PC-9 (cell line): ENCODE measurements around the gene LBX2. TPM values are rescaled to one million over a fixed set of nuclear protein-coding genes. Genes with fewer than 3 reads are reported as not detected.

Source experiments
- BruUV-seq: library from RNA; stranded (reverse); fragments of 400-500 nt; replicated peaks from 2 replicates; lab custom pipeline; 2021; lab: Mats Ljungman, UMichigan
- CTCF ChIA-PET: fragments of 300-600 bp; sonication (Branson Sonifier 250); formaldehyde crosslinking; loops from one replicate; lab custom pipeline; 2022; ENCODE audit warnings: antibody characterized with exemption; lab: Charles Lee
- POLR2A ChIA-PET: fragments of 300-600 bp; sonication (Branson Sonifier 250); formaldehyde crosslinking; loops from one replicate; lab custom pipeline; 2022; ENCODE audit warnings: antibody characterized with exemption; ENCODE audit not compliant: unreplicated experiment; lab: Charles Lee
- DNase-seq, 2 experiments: peaks; one replicate each; pipeline versions ENCODE4 v3.0.0 to v3.0.0-alpha.2; 2015 to 2022; ENCODE audit warnings: mixed read lengths in 1 of 2
- H2AFZ ChIP-seq: fragments of 200-600 bp; sonication (generic); 2 replicates; pipeline ENCODE4 v1.8.1; 2017; ENCODE audit warnings: antibody characterized with exemption
- H3F3A ChIP-seq: fragments of 200-600 bp; sonication (generic); 2 replicates; pipeline ENCODE4 v1.8.1; 2017; ENCODE audit warnings: antibody characterized with exemption, mild to moderate bottlenecking, low read depth; ENCODE audit not compliant: insufficient read depth
- H3K27ac ChIP-seq: fragments of 200-600 bp; sonication (generic); 2 replicates; pipeline ENCODE4 v1.6.1; 2016; ENCODE audit warnings: mixed run types
- H3K27me3 ChIP-seq: fragments of 200-600 bp; sonication (generic); 2 replicates; pipeline ENCODE4 v1.6.1; 2016; ENCODE audit warnings: low read depth, mixed run types; ENCODE audit not compliant: insufficient read depth
- H3K36me3 ChIP-seq: fragments of 200-600 bp; sonication (generic); 2 replicates; pipeline ENCODE4 v1.6.1; 2016; ENCODE audit warnings: low read depth, mixed run types
- H3K4me1 ChIP-seq: fragments of 200-600 bp; sonication (generic); replicated peaks from 2 replicates; pipeline ENCODE4 v1.6.1; 2016; ENCODE audit warnings: mixed run types; ENCODE audit not compliant: insufficient read depth
- H3K4me2 ChIP-seq: fragments of 200-600 bp; sonication (generic); 2 replicates; pipeline ENCODE4 v1.6.1; 2017; ENCODE audit warnings: mixed run types
- H3K4me3 ChIP-seq: fragments of 200-600 bp; sonication (generic); 2 replicates; pipeline ENCODE4 v1.6.1; 2016; ENCODE audit warnings: mixed run types
- H3K79me2 ChIP-seq: fragments of 200-600 bp; sonication (generic); 2 replicates; pipeline ENCODE4 v1.6.1; 2017; ENCODE audit warnings: low read depth, mixed run types
- H3K9me2 ChIP-seq: fragments of 200-600 bp; sonication (generic); 2 replicates; pipeline ENCODE4 v1.8.1; 2017; ENCODE audit warnings: mild to moderate bottlenecking; ENCODE audit not compliant: insufficient read depth
- H3K9me3 ChIP-seq: fragments of 200-600 bp; sonication (generic); 2 replicates; pipeline ENCODE4 v1.8.1; 2016; ENCODE audit warnings: low read depth; ENCODE audit not compliant: insufficient read depth
- H4K20me1 ChIP-seq: fragments of 200-600 bp; sonication (generic); 2 replicates; pipeline ENCODE4 v1.8.1; 2017; ENCODE audit not compliant: insufficient read depth
- EZH2 ChIP-seq: fragments of 200-600 bp; sonication (generic); IDR thresholded peaks from 2 replicates; pipeline ENCODE4 v1.8.0; 2017; ENCODE audit warnings: antibody characterized with exemption, low read depth
- intact Hi-C: fragments of 100-400 bp; cut with micrococcal nuclease; formaldehyde crosslinking; loops from one replicate; pipeline ENCODE4 v1.10.0; 2022; ENCODE audit not compliant: unreplicated experiment
- total RNA-seq: library from RNA; stranded (reverse); gene quantifications from 2 replicates; pipeline ENCODE4 v1.2.3, GENCODE V29; 2021
- TF ChIP-seq, protein P1 (sequence below): fragments of 200-600 bp; sonication (generic); conservative IDR thresholded peaks from 2 replicates; pipeline ENCODE4 v1.6.1; 2017; ENCODE audit warnings: mixed run types, antibody characterized with exemption, mild to moderate bottlenecking, moderate library complexity

The LBX2 gene
- total RNA-seq, 1 experiment from 2014 or later = 0.76 TPM

DNA sequence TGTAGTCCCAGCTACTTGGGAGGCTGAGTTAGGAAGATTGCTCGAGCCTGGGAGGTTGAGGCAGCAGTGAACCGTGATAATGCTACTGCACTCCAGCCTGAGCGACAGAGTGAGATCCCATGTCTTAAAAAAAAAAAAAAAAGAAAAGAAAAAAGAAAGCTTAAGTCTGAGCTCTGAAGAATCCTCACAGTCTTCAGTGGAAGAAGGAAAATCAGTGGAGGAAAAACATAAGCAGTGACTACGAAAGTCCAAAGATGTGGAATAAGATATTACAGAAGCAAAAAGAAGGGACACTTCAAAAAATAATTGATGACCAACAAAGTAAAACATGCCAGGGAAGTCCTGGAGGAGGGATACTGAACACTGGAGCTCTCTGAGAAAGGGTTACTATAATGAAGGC, 10.9 kb upstream of the LBX2 start:
- BruUV-seq = no TSS peak
- H3K4me2 ChIP-seq = no peak overlapping the region
- H3K36me3 ChIP-seq = 0 out of 2 replicates have a peak, but pooled peaks cover 5% of the 10 kb centered on the region
- H3K27ac ChIP-seq = no peak overlapping the region
- intact Hi-C loops = no loop called here
- no peak overlapping the region for H3K4me3 ChIP-seq
- no peaks in the 10 kb centered on the region for H3K9me2 ChIP-seq
- no peaks in the 10 kb centered on the region for H4K20me1 ChIP-seq
- ChIA-PET POLR2A (interaction anchor here (0.6 kb wide), 1 partner anchor 115 kb away, joined by 4 read pairs; no protein-coding TSS in a partner anchor), CTCF (interaction anchor here (0.6 kb wide), 1 partner anchor 394 kb away, joined by 11 read pairs; no protein-coding TSS in a partner anchor)
- H3K27me3 ChIP-seq = no peaks in the 10 kb centered on the region
- peaks cover 7% of the 10 kb centered on the region; the same call in 1 of the 2 replicates for H3F3A ChIP-seq
- no peak for TF ChIP-seq EZH2
- TF ChIP-seq, protein P1, sequence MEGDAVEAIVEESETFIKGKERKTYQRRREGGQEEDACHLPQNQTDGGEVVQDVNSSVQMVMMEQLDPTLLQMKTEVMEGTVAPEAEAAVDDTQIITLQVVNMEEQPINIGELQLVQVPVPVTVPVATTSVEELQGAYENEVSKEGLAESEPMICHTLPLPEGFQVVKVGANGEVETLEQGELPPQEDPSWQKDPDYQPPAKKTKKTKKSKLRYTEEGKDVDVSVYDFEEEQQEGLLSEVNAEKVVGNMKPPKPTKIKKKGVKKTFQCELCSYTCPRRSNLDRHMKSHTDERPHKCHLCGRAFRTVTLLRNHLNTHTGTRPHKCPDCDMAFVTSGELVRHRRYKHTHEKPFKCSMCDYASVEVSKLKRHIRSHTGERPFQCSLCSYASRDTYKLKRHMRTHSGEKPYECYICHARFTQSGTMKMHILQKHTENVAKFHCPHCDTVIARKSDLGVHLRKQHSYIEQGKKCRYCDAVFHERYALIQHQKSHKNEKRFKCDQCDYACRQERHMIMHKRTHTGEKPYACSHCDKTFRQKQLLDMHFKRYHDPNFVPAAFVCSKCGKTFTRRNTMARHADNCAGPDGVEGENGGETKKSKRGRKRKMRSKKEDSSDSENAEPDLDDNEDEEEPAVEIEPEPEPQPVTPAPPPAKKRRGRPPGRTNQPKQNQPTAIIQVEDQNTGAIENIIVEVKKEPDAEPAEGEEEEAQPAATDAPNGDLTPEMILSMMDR = no peak
- no peak for DNase-seq
- no peaks in the 10 kb centered on the region for H3K9me3 ChIP-seq
- peaks cover 23% of the 10 kb centered on the region for H3K4me1 ChIP-seq
- H3K79me2 ChIP-seq = peaks cover 22% of the 10 kb centered on the region
- H2AFZ ChIP-seq = no peak overlapping the region

DNA sequence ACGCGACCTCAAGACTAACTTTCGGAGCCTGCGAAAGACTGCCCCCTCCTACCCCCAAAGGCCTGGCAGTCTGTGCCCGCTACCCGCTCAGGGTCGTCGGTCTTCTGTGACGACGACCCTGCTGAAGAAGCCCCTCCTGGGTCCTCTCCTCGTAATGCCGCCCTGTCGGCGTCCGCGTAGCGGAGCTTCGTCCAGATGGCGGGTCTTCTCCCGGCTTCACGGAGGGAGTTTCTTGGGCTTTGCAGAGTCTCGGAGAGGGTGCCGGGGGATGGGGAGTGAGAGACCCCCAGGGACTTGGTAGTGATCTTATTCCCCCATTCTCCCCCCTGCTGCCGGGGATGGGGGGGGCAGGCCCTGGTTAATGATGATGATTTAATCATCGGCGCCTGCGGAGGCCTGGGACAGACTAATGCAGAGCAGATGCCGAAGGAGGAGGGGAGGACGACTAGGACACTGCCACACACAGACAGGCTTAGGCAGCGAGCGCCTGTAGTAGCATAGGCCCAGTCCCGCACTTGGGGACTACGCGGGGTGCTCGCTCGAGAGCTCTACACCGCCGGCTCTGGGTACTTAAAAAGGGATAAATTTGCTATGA, 8.6 kb upstream of the LBX2 start:
- H3K4me3 ChIP-seq = peak overlapping the region; percentile 64
- intact Hi-C loops = loop anchor here (1.0 to 10.0 kb wide), 4 partner anchors 21 to 337 kb away; partner anchors contain the start of genes AUP1, HTRA2, INO80B and TTC31
- H4K20me1 ChIP-seq = no peaks in the 10 kb centered on the region
- POLR2A ChIA-PET = no interaction called here
- 0 out of 2 replicates have a peak, but pooled peaks cover 10% of the 10 kb centered on the region for H3K36me3 ChIP-seq
- H3K4me1 ChIP-seq = peaks cover 26% of the 10 kb centered on the region
- peak overlapping the region; percentile 95 for H2AFZ ChIP-seq
- TSS peak; percentile 66 for BruUV-seq
- peaks cover 19% of the 10 kb centered on the region; the same call in 1 of the 2 replicates for H3F3A ChIP-seq
- peaks cover 23% of the 10 kb centered on the region for H3K79me2 ChIP-seq
- CTCF ChIA-PET = interaction anchor here (0.5 to 0.7 kb wide), 2 partner anchors 39 to 686 kb away, joined by 3 to 4 read pairs; no protein-coding TSS in a partner anchor
- H3K9me2 ChIP-seq = no peaks in the 10 kb centered on the region
- peak overlapping the region; percentile 99 for H3K4me2 ChIP-seq
- TF ChIP-seq, protein P1 = no peak
- DNase-seq = no peak
- H3K9me3 ChIP-seq = no peaks in the 10 kb centered on the region
- no peaks in the 10 kb centered on the region for H3K27me3 ChIP-seq
- peak overlapping the region; percentile 73 for H3K27ac ChIP-seq

DNA sequence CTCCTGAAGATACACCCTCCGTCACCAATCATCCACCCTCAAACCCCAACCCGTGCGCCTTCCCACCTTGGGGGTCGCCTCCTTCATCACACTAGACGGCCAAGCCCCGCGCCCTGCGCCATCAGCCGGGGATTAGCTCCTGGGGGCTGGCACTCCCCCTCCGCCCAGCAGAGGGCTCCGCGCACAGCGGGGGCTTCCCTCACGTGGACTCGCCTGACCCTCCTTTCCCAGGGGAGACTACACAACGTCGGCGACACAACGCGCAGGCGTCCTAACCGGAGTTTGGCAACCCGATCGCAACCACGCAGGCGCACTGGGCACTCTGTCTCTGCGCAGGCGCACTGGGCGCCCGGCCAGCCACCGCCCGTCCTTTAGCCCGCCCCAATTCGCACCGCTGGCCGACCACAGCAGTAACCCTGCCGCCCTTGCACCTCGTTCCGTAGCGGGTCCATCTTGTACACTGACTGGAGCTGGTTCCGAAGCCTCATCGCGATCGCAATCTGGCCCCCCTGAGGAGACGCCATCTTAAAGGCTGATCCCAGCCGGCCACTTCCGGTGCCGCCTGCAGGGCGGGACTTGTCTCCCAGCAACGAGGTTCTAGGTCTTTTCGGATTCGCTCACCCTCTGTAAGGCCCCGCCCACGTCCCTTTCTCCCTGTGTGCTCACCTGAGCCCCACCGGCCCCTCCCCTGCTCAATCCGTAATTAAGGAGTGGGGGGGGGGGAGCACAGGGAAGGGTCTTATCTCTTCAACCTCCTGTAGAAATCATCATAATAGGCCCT, 7.9 kb upstream of the LBX2 start, which contains the start of gene PCGF1:
PCGF1 (minus strand) TSS at position 551 of the 781 bp plus-strand sequence; CDS start at position 524, 27 bp downstream.
- Histone ChIP-seq H3K4me1 (peaks cover 26% of the 10 kb centered on the region), H3K36me3 (0 out of 2 replicates have a peak, but pooled peaks cover 10% of the 10 kb centered on the region), H3K27ac (peak within 1 kb of the TSS; percentile 73), H3K4me2 (peak within 1 kb of the TSS; percentile 99), H2AFZ (peak within 1 kb of the TSS; percentile 95), H3F3A (peaks cover 19% of the 10 kb centered on the region; the same call in 1 of the 2 replicates), H3K9me3 (no peaks in the 10 kb centered on the region), H3K27me3 (no peaks in the 10 kb centered on the region), H3K79me2 (peaks cover 23% of the 10 kb centered on the region), H4K20me1 (no peaks in the 10 kb centered on the region), H3K4me3 (peak within 1 kb of the TSS; percentile 64), H3K9me2 (no peaks in the 10 kb centered on the region)
- ChIA-PET POLR2A (no interaction called here), CTCF (interaction anchor here (0.7 kb wide), 1 partner anchor 685 kb away, joined by 4 read pairs; no protein-coding TSS in a partner anchor)
- no peak for TF ChIP-seq EZH2
- TF ChIP-seq, protein P1 = peak; percentile 54
- BruUV-seq = no TSS peak
- peak; percentile 97 for DNase-seq
- intact Hi-C loops = loop anchor here (1.0 to 10.0 kb wide), 4 partner anchors 22 to 337 kb away; partner anchors contain the start of genes AUP1, HTRA2, INO80B and TTC31
